Natural killer cell (primary cell): ENCODE measurements around the gene KRT72. TPM values are rescaled to one million over a fixed set of nuclear protein-coding genes. Genes with fewer than 3 reads are reported as not detected.

Experiments used
- ATAC-seq, 3 donors: fragments of 150-1000 bp in 2 of 3; fragments of 200-7000 bp in 1 of 3; cut with Tn5 transposase; 1 replicate in 1 of 3; 2 replicates in 2 of 3; pipeline ENCODE4 v1.10.0; 2021; ENCODE audit warnings: mild to moderate bottlenecking in 2 of 3, moderate library complexity in 2 of 3
- DNase-seq, 2 donors: peaks; one replicate each; pipeline versions ENCODE4 v3.0.0 to v3.0.0-alpha.2; 2013 to 2021; ENCODE audit warnings: mixed read lengths in 1 of 2
- H3K27ac ChIP-seq: one replicate; pipeline ENCODE4 v1.5.1; 2013; ENCODE audit warnings: mild to moderate bottlenecking, low read length
- H3K27me3 ChIP-seq: one replicate; pipeline ENCODE4 v1.6.1; 2013; ENCODE audit warnings: low read length; ENCODE audit not compliant: control insufficient read depth, insufficient read depth
- H3K36me3 ChIP-seq: one replicate; pipeline ENCODE4 v1.6.1; 2013; ENCODE audit warnings: low read length; ENCODE audit not compliant: control insufficient read depth, insufficient read depth
- H3K4me1 ChIP-seq: one replicate; pipeline ENCODE4 v1.6.1; 2013; ENCODE audit warnings: low read length; ENCODE audit not compliant: control insufficient read depth, insufficient read depth
- H3K4me3 ChIP-seq: one replicate; pipeline ENCODE4 v1.5.1; 2013; ENCODE audit warnings: low read length
- H3K9me3 ChIP-seq: one replicate; pipeline ENCODE4 v1.6.1; 2013; ENCODE audit warnings: low read length; ENCODE audit not compliant: control insufficient read depth, insufficient read depth
- H3K27ac Mint-ChIP-seq, 2 donors: one replicate each; pipeline ENCODE4 v1.8.0; 2022; ENCODE audit warnings: mild to moderate bottlenecking in 2 of 2, mixed read lengths in 2 of 2, moderate library complexity in 1 of 2
- H3K27me3 Mint-ChIP-seq, 2 donors: one replicate each; pipeline ENCODE4 v1.8.0; 2022; ENCODE audit warnings: low read depth in 2 of 2, mixed read lengths in 2 of 2
- H3K36me3 Mint-ChIP-seq: one replicate; pipeline ENCODE4 v1.8.0; 2022; ENCODE audit warnings: mixed read lengths
- H3K4me1 Mint-ChIP-seq, 2 donors: one replicate each; pipeline ENCODE4 v1.8.0; 2022; ENCODE audit warnings: mixed read lengths in 2 of 2
- H3K4me3 Mint-ChIP-seq: one replicate; pipeline ENCODE4 v1.8.0; 2022; ENCODE audit warnings: mild to moderate bottlenecking, moderate library complexity, mixed read lengths
- H3K9me3 Mint-ChIP-seq, 2 donors: one replicate each; pipeline ENCODE4 v1.8.0; 2022; ENCODE audit warnings: mixed read lengths in 2 of 2
- CTCF ChIP-seq: fragments of 200-600 bp; IDR thresholded peaks from one replicate; pipeline ENCODE4 v1.8.0; 2022; ENCODE audit warnings: antibody characterized with exemption
- WGBS: methylation state at CpG from one replicate; pipeline ENCODE4 v1.1.7; 2013; ENCODE audit warnings: missing lambda C conversion rate; ENCODE audit not compliant: insufficient coverage; 5-methylcytosine and 5-hydroxymethylcytosine counted together
- intact Hi-C: fragments of 100-400 bp; cut with micrococcal nuclease; formaldehyde crosslinking; loops from one replicate; pipeline ENCODE4 v1.14.2; 2022
- total RNA-seq, 4 donors: library from RNA; stranded (reverse); fragments of 120-200 nt in 1 of 4; gene quantifications; one replicate each; pipeline versions ENCODE4 v1.2.3 to v1.2.4, GENCODE V29; 2013 to 2022

Gene KRT72
- total RNA-seq, 3 donors from 2014 or later (not counting 1 experiment from before 2014, with no cell fraction given) = 21.9 to 136 (median 38.0) TPM

- peak overlapping the region; percentile 3 for H3K4me3 Mint-ChIP-seq
- Histone ChIP-seq H3K4me1 (peaks cover 23% of the 10 kb centered on the region), H3K36me3 (no peaks in the 10 kb centered on the region), H3K4me3 (no peak overlapping the region), H3K27me3 (peaks cover 8% of the 10 kb centered on the region), H3K9me3 (no peaks in the 10 kb centered on the region), H3K27ac (no peak overlapping the region)
- no peaks in the 10 kb centered on the region for H3K9me3 Mint-ChIP-seq
- H3K36me3 Mint-ChIP-seq = no peaks in the 10 kb centered on the region
- ATAC-seq (peak in 2 of 3 donors; percentile 54 to 76), DNase-seq (no peak)
- peak overlapping the region; percentile 3 to 37 for H3K27ac Mint-ChIP-seq
- peaks cover 29 to 35% of the 10 kb centered on the region in 2 donors for H3K4me1 Mint-ChIP-seq
- TF ChIP-seq CTCF = no peak
- WGBS = 84% methylated on average over 3 of the region's 3 CpGs
- peaks cover 22 to 37% of the 10 kb centered on the region in 2 donors for H3K27me3 Mint-ChIP-seq
- intact Hi-C loops = no loop called here
Observed at GRCh38 chr12:52575948-52576347, 25.3 kb downstream of the KRT72 start.

DNA sequence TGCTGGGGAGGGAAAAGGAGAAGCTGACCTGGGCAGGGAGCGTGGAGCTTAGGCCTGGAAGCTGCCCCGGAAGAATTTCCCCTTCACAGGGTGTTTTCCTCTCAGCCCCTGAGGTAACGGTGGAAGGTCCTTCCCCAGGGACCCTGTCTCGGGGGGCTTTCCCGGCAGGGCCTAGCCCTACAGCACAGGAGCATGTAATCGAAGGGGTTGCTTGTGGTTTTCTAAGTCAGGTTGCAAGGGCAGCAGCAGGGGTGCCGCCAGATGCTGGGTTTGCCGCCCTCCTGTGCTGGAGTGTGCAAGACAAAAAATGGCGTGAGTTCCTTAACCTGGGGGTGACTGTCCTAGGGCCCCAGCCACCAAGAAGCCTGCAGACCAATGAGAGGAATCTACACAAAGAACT, 26.0 kb downstream of the KRT72 start:
- Mint-ChIP-seq H3K9me3 (no peaks in the 10 kb centered on the region), H3K27me3 (peaks cover 16 to 34% of the 10 kb centered on the region in 2 donors), H3K4me3 (no peak overlapping the region), H3K27ac (peak overlapping the region in 1 of 2 donors; percentile 37), H3K36me3 (no peaks in the 10 kb centered on the region), H3K4me1 (peaks cover 32 to 35% of the 10 kb centered on the region in 2 donors)
- Histone ChIP-seq H3K36me3 (no peaks in the 10 kb centered on the region), H3K4me1 (peaks cover 23% of the 10 kb centered on the region), H3K27me3 (peaks cover 10% of the 10 kb centered on the region), H3K9me3 (no peaks in the 10 kb centered on the region), H3K4me3 (no peak overlapping the region), H3K27ac (no peak overlapping the region)
- intact Hi-C loops = no loop called here
- 64% methylated on average over 9 of the region's 9 CpGs for WGBS
- ATAC-seq = peak in 1 of 3 donors; percentile 34
- no peak for TF ChIP-seq CTCF
- no peak for DNase-seq

GRCh38 chr12:52573743-52574142, 27.5 kb downstream of the KRT72 start, which contains the start of gene KRT74:
KRT74 (minus strand) TSS chr12:52573843; CDS start chr12:52573777, 66 bp downstream.
- H3K4me1 Mint-ChIP-seq = peaks cover 35 to 36% of the 10 kb centered on the region in 2 donors
- DNase-seq = no peak
- intact Hi-C loops = no loop called here
- no peak for ATAC-seq
- no peak within 1 kb of the TSS for H3K4me3 Mint-ChIP-seq
- Histone ChIP-seq H3K36me3 (no peaks in the 10 kb centered on the region), H3K4me1 (peaks cover 38% of the 10 kb centered on the region), H3K9me3 (no peaks in the 10 kb centered on the region), H3K4me3 (no peak within 1 kb of the TSS), H3K27ac (no peak within 1 kb of the TSS), H3K27me3 (peaks cover 10% of the 10 kb centered on the region)
- no peaks in the 10 kb centered on the region for H3K36me3 Mint-ChIP-seq
- H3K9me3 Mint-ChIP-seq = no peaks in the 10 kb centered on the region
- H3K27ac Mint-ChIP-seq = peak within 1 kb of the TSS; percentile 12 to 18
- peaks cover 12 to 31% of the 10 kb centered on the region in 2 donors for H3K27me3 Mint-ChIP-seq
- no peak for TF ChIP-seq CTCF
- 93% methylated on average over 3 of the region's 3 CpGs for WGBS

- H3K27me3 Mint-ChIP-seq = peaks cover 12 to 30% of the 10 kb centered on the region in 2 donors
- intact Hi-C loops = no loop called here
- H3K27me3 ChIP-seq = peaks cover 10% of the 10 kb centered on the region
- peak overlapping the region in 1 of 2 donors; percentile 12 for H3K27ac Mint-ChIP-seq
- H3K4me3 ChIP-seq = no peak overlapping the region
- DNase-seq (no peak), ATAC-seq (no peak)
- WGBS = 96% methylated on average over 15 of the region's 15 CpGs
- no peaks in the 10 kb centered on the region for H3K9me3 ChIP-seq
- peaks cover 39 to 40% of the 10 kb centered on the region in 2 donors for H3K4me1 Mint-ChIP-seq
- no peak for TF ChIP-seq CTCF
- H3K4me3 Mint-ChIP-seq = no peak overlapping the region
- H3K4me1 ChIP-seq = peaks cover 43% of the 10 kb centered on the region
- no peaks in the 10 kb centered on the region for H3K36me3 ChIP-seq
- H3K36me3 Mint-ChIP-seq = no peaks in the 10 kb centered on the region
- H3K9me3 Mint-ChIP-seq = no peaks in the 10 kb centered on the region
- no peak overlapping the region for H3K27ac ChIP-seq
Observed at GRCh38 chr12:52573306-52573705, 28.0 kb downstream of the KRT72 start.
